Upper lobe of left lung (tissue), 4 donors: Measurements from ENCODE around the gene TASOR2.

Experiments used
- CTCF ChIP-seq, 6 experiments: fragments of 450-650 bp in 4 of 6; fragments of 200-600 bp in 2 of 6; sonication (generic) in 2 of 6; IDR thresholded peaks; one replicate each; pipeline ENCODE4 v1.5.1; 2016 to 2019; ENCODE audit warnings: antibody characterized with exemption in 6 of 6
- EP300 ChIP-seq, 4 donors: sonication (generic); formaldehyde crosslinking; IDR thresholded peaks; one replicate each; pipeline ENCODE4 v1.5.1; 2017; ENCODE audit warnings: antibody characterized with exemption in 4 of 4, control low read depth in 2 of 4
- POLR2A ChIP-seq, 4 donors: fragments of 450-650 bp; IDR thresholded peaks; one replicate each; pipeline ENCODE4 v1.5.1; 2016 to 2017; ENCODE audit warnings: antibody characterized with exemption in 4 of 4, mild to moderate bottlenecking in 2 of 4

GRCh38 chr10:5678397-5679036, 6.1 kb upstream of the TASOR2 start:
- TF ChIP-seq POLR2A (IDR thresholded peaks at IDR 0.05) (no peak), CTCF (IDR thresholded peaks at IDR 0.05) (no peak), EP300 (IDR thresholded peaks at IDR 0.05) (no peak)
